Activated naive CD4-positive, alpha-beta T cell treated with anti-CD3 and anti-CD28 coated beads, Interleukin-2, amount 50 U/mL, for 24 hours (primary cell): ENCODE data around the gene ARHGAP18.

ENCODE experiments used
- H3K27ac Mint-ChIP-seq: one replicate; pipeline ENCODE4 v1.8.0; 2021; ENCODE audit warnings: mild to moderate bottlenecking, mixed read lengths
- H3K27me3 Mint-ChIP-seq: one replicate; pipeline ENCODE4 v1.8.0; 2021; ENCODE audit warnings: mixed read lengths
- H3K36me3 Mint-ChIP-seq: one replicate; pipeline ENCODE4 v1.8.0; 2021; ENCODE audit warnings: mixed read lengths
- H3K4me1 Mint-ChIP-seq: one replicate; pipeline ENCODE4 v1.8.0; 2021; ENCODE audit warnings: mixed read lengths
- H3K4me3 Mint-ChIP-seq: one replicate; pipeline ENCODE4 v1.8.0; 2021; ENCODE audit warnings: mild to moderate bottlenecking, mixed read lengths
- H3K9me3 Mint-ChIP-seq: one replicate; pipeline ENCODE4 v1.8.0; 2021; ENCODE audit warnings: mixed read lengths

The ARHGAP18 gene

GRCh38 chr6:129685662-129686031 lies 24.3 kb downstream of the ARHGAP18 start:
- H3K36me3 Mint-ChIP-seq: no peaks in the 10 kb centered on the region
- no peaks in the 10 kb centered on the region for H3K27me3 Mint-ChIP-seq
- H3K9me3 Mint-ChIP-seq: no peaks in the 10 kb centered on the region
- peaks cover 53% of the 10 kb centered on the region for H3K4me1 Mint-ChIP-seq
- peak overlapping the region; percentile 19 for H3K4me3 Mint-ChIP-seq
- H3K27ac Mint-ChIP-seq: peak overlapping the region; percentile 23

- H3K4me3 Mint-ChIP-seq: no peak overlapping the region
- H3K27ac Mint-ChIP-seq: no peak overlapping the region
- peaks cover 53% of the 10 kb centered on the region for H3K4me1 Mint-ChIP-seq
- H3K27me3 Mint-ChIP-seq: no peaks in the 10 kb centered on the region
- H3K36me3 Mint-ChIP-seq: no peaks in the 10 kb centered on the region
- no peaks in the 10 kb centered on the region for H3K9me3 Mint-ChIP-seq
These were observed 24.9 kb downstream of the ARHGAP18 start for GRCh38 chr6:129684903-129685661.

GRCh38 chr6:129684323-129684884 lies 25.6 kb downstream of the ARHGAP18 start:
- Mint-ChIP-seq H3K27ac (peak overlapping the region; percentile 64), H3K27me3 (no peaks in the 10 kb centered on the region), H3K4me3 (peak overlapping the region; percentile 51), H3K4me1 (peaks cover 53% of the 10 kb centered on the region), H3K36me3 (no peaks in the 10 kb centered on the region), H3K9me3 (no peaks in the 10 kb centered on the region)

GRCh38 chr6:129683601-129684322 lies 26.2 kb downstream of the ARHGAP18 start:
- H3K9me3 Mint-ChIP-seq: no peaks in the 10 kb centered on the region
- H3K27me3 Mint-ChIP-seq: no peaks in the 10 kb centered on the region
- H3K27ac Mint-ChIP-seq: peak overlapping the region; percentile 64
- no peaks in the 10 kb centered on the region for H3K36me3 Mint-ChIP-seq
- H3K4me3 Mint-ChIP-seq: peak overlapping the region; percentile 51
- peaks cover 50% of the 10 kb centered on the region for H3K4me1 Mint-ChIP-seq

GRCh38 chr6:129681913-129682205 lies 28.1 kb downstream of the ARHGAP18 start:
- no peaks in the 10 kb centered on the region for H3K36me3 Mint-ChIP-seq
- no peak overlapping the region for H3K27ac Mint-ChIP-seq
- H3K4me1 Mint-ChIP-seq: peaks cover 36% of the 10 kb centered on the region
- no peaks in the 10 kb centered on the region for H3K27me3 Mint-ChIP-seq
- no peaks in the 10 kb centered on the region for H3K9me3 Mint-ChIP-seq
- H3K4me3 Mint-ChIP-seq: no peak overlapping the region

- H3K27ac Mint-ChIP-seq: peak overlapping the region; percentile 77
- H3K4me1 Mint-ChIP-seq: peaks cover 25% of the 10 kb centered on the region
- no peaks in the 10 kb centered on the region for H3K27me3 Mint-ChIP-seq
- no peak overlapping the region for H3K4me3 Mint-ChIP-seq
- H3K36me3 Mint-ChIP-seq: no peaks in the 10 kb centered on the region
- H3K9me3 Mint-ChIP-seq: no peaks in the 10 kb centered on the region
These were observed 29.3 kb downstream of the ARHGAP18 start for GRCh38 chr6:129680633-129681032.

- H3K4me3 Mint-ChIP-seq: no peak overlapping the region
- peaks cover 23% of the 10 kb centered on the region for H3K4me1 Mint-ChIP-seq
- no peak overlapping the region for H3K27ac Mint-ChIP-seq
- no peaks in the 10 kb centered on the region for H3K9me3 Mint-ChIP-seq
- H3K27me3 Mint-ChIP-seq: no peaks in the 10 kb centered on the region
- no peaks in the 10 kb centered on the region for H3K36me3 Mint-ChIP-seq
These were observed 30.2 kb downstream of the ARHGAP18 start for GRCh38 chr6:129679758-129680157.

- Mint-ChIP-seq H3K4me1 (peaks cover 19% of the 10 kb centered on the region), H3K36me3 (no peaks in the 10 kb centered on the region), H3K27me3 (no peaks in the 10 kb centered on the region), H3K27ac (no peak overlapping the region), H3K9me3 (no peaks in the 10 kb centered on the region), H3K4me3 (no peak overlapping the region)
These were observed 30.7 kb downstream of the ARHGAP18 start for GRCh38 chr6:129679275-129679674.

- no peaks in the 10 kb centered on the region for H3K27me3 Mint-ChIP-seq
- H3K4me1 Mint-ChIP-seq: peaks cover 19% of the 10 kb centered on the region
- H3K27ac Mint-ChIP-seq: no peak overlapping the region
- H3K4me3 Mint-ChIP-seq: no peak overlapping the region
- no peaks in the 10 kb centered on the region for H3K36me3 Mint-ChIP-seq
- no peaks in the 10 kb centered on the region for H3K9me3 Mint-ChIP-seq
These were observed 31.5 kb downstream of the ARHGAP18 start for GRCh38 chr6:129678463-129678862.

- peaks cover 23% of the 10 kb centered on the region for H3K4me1 Mint-ChIP-seq
- no peaks in the 10 kb centered on the region for H3K9me3 Mint-ChIP-seq
- H3K36me3 Mint-ChIP-seq: no peaks in the 10 kb centered on the region
- H3K27me3 Mint-ChIP-seq: no peaks in the 10 kb centered on the region
- no peak overlapping the region for H3K27ac Mint-ChIP-seq
- no peak overlapping the region for H3K4me3 Mint-ChIP-seq
These were observed 32.2 kb downstream of the ARHGAP18 start for GRCh38 chr6:129677620-129678325.

- Mint-ChIP-seq H3K4me3 (no peak overlapping the region), H3K27ac (no peak overlapping the region), H3K27me3 (no peaks in the 10 kb centered on the region), H3K9me3 (no peaks in the 10 kb centered on the region), H3K36me3 (no peaks in the 10 kb centered on the region), H3K4me1 (peaks cover 38% of the 10 kb centered on the region)
These were observed 34.1 kb downstream of the ARHGAP18 start for GRCh38 chr6:129675669-129676472.

- Mint-ChIP-seq H3K36me3 (no peaks in the 10 kb centered on the region), H3K27ac (no peak overlapping the region), H3K27me3 (no peaks in the 10 kb centered on the region), H3K4me3 (no peak overlapping the region), H3K9me3 (no peaks in the 10 kb centered on the region), H3K4me1 (peaks cover 40% of the 10 kb centered on the region)
These were observed 36.2 kb downstream of the ARHGAP18 start for GRCh38 chr6:129673748-129674147.

- no peaks in the 10 kb centered on the region for H3K36me3 Mint-ChIP-seq
- H3K27ac Mint-ChIP-seq: peak overlapping the region; percentile 88
- H3K4me1 Mint-ChIP-seq: peaks cover 40% of the 10 kb centered on the region
- H3K4me3 Mint-ChIP-seq: peak overlapping the region; percentile 75
- H3K27me3 Mint-ChIP-seq: no peaks in the 10 kb centered on the region
- H3K9me3 Mint-ChIP-seq: no peaks in the 10 kb centered on the region
These were observed 36.9 kb downstream of the ARHGAP18 start for GRCh38 chr6:129672881-129673631.

- Mint-ChIP-seq H3K9me3 (no peaks in the 10 kb centered on the region), H3K4me1 (peaks cover 40% of the 10 kb centered on the region), H3K27ac (peak overlapping the region; percentile 88), H3K4me3 (peak overlapping the region; percentile 75), H3K36me3 (no peaks in the 10 kb centered on the region), H3K27me3 (no peaks in the 10 kb centered on the region)
These were observed 37.7 kb downstream of the ARHGAP18 start for GRCh38 chr6:129672341-129672682.
